ENCODE measurements around the gene EXD1.

GRCh38 chr15:41199470-41199869 lies 31.1 kb downstream of the EXD1 start:
- TF ChIP-seq CTCF (IDR thresholded peaks at IDR 0.05 in 2 of 3, conservative IDR thresholded peaks at IDR 0.05 in 1 of 3; ENCODE audit: borderline replicate concordance in 1 of 3, insufficient read depth in 1 of 3, low read depth in 2 of 3, low read length in 2 of 3) (no peak), EZH2 (IDR thresholded peaks at IDR 0.05) (no peak), EZH2phosphoT487 (IDR thresholded peaks at IDR 0.05; ENCODE audit: borderline replicate concordance) (no peak), EGR1 (IDR thresholded peaks at IDR 0.05; ENCODE audit: low read depth) (no peak), POLR2A (IDR thresholded peaks at IDR 0.05; ENCODE audit: borderline replicate concordance, extremely low read depth, insufficient read depth, insufficient read length) (no peak), ZNF274 (IDR thresholded peaks at IDR 0.05; ENCODE audit: low read depth, low read length) (no peak), SP1 (IDR thresholded peaks at IDR 0.05; ENCODE audit: low read depth) (no peak), RAD21 (IDR thresholded peaks at IDR 0.05; ENCODE audit: low read depth) (no peak), SRF (IDR thresholded peaks at IDR 0.05; ENCODE audit: low read depth) (no peak)
